H9 (cell line): ENCODE data around the gene ZNF672. TPM values are rescaled to one million over a fixed set of nuclear protein-coding genes. Genes with fewer than 3 reads are reported as not detected.

ENCODE experiments used
- DNase-seq: peaks from one replicate; pipeline ENCODE4 v3.0.0-alpha.2; 2017
- H2AFZ ChIP-seq: one replicate; pipeline ENCODE4 v1.6.1; 2013; ENCODE audit warnings: mild to moderate bottlenecking, low read length, control low read depth, moderate library complexity
- H2AK5ac ChIP-seq: 2 replicates; pipeline ENCODE4 v1.6.1; 2013; ENCODE audit warnings: low read length, control low read depth, mixed read lengths; ENCODE audit not compliant: insufficient read length
- H2BK120ac ChIP-seq: one replicate; pipeline ENCODE4 v1.6.1; 2013; ENCODE audit warnings: low read depth, mild to moderate bottlenecking, low read length, control low read depth, inconsistent platforms; ENCODE audit not compliant: poor library complexity, severe bottlenecking
- H2BK12ac ChIP-seq: 2 replicates; pipeline ENCODE4 v1.6.1; 2013; ENCODE audit warnings: low read length, control low read depth, mixed read lengths, low read depth; ENCODE audit not compliant: insufficient read length
- H2BK15ac ChIP-seq: 2 replicates; pipeline ENCODE4 v1.6.1; 2013; ENCODE audit warnings: low read depth, low read length, control low read depth
- H2BK20ac ChIP-seq: one replicate; pipeline ENCODE4 v1.6.1; 2013; ENCODE audit warnings: low read depth, mild to moderate bottlenecking, low read length, control low read depth, inconsistent platforms; ENCODE audit not compliant: poor library complexity, severe bottlenecking
- H2BK5ac ChIP-seq: 2 replicates; pipeline ENCODE4 v1.6.1; 2013; ENCODE audit warnings: low read length, control low read depth, mixed read lengths; ENCODE audit not compliant: insufficient read length
- H3K14ac ChIP-seq: 2 replicates; pipeline ENCODE4 v1.6.1; 2013; ENCODE audit warnings: low read length, control low read depth; ENCODE audit not compliant: insufficient read depth
- H3K18ac ChIP-seq: 2 replicates; pipeline ENCODE4 v1.6.1; 2013; ENCODE audit warnings: low read depth, mild to moderate bottlenecking, mixed read lengths, low read length, control low read depth; ENCODE audit not compliant: insufficient read length
- H3K23ac ChIP-seq: 2 replicates; pipeline ENCODE4 v1.6.1; 2013; ENCODE audit warnings: low read length, control low read depth, mixed read lengths, low read depth; ENCODE audit not compliant: insufficient read length
- H3K23me2 ChIP-seq: 2 replicates; pipeline ENCODE4 v1.6.1; 2013; ENCODE audit warnings: low read depth, mild to moderate bottlenecking, mixed read lengths, low read length, control low read depth; ENCODE audit not compliant: insufficient read length, poor library complexity, severe bottlenecking
- H3K27ac ChIP-seq: 2 replicates; pipeline ENCODE4 v1.5.1; 2013; ENCODE audit warnings: low read length, control low read depth, mixed read lengths, low read depth; ENCODE audit not compliant: insufficient read length
- H3K27me3 ChIP-seq: 2 replicates; pipeline ENCODE4 v1.6.1; 2013; ENCODE audit warnings: low read length, control low read depth, inconsistent platforms; ENCODE audit not compliant: insufficient read depth
- H3K4ac ChIP-seq: 2 replicates; pipeline ENCODE4 v1.6.1; 2013; ENCODE audit warnings: low read depth, mild to moderate bottlenecking, control low read depth, inconsistent platforms, low read length, moderate library complexity
- H3K4me1 ChIP-seq: 2 replicates; pipeline ENCODE4 v1.6.1; 2013; ENCODE audit warnings: low read length, control low read depth, inconsistent platforms; ENCODE audit not compliant: insufficient read depth
- H3K4me2 ChIP-seq: 2 replicates; pipeline ENCODE4 v1.6.1; 2013; ENCODE audit warnings: low read length, control low read depth, mixed read lengths; ENCODE audit not compliant: insufficient read length, insufficient read depth
- H3K56ac ChIP-seq: 2 replicates; pipeline ENCODE4 v1.6.1; 2013; ENCODE audit warnings: low read depth, mild to moderate bottlenecking, mixed read lengths, low read length, control low read depth; ENCODE audit not compliant: insufficient read length
- H3K79me1 ChIP-seq: 2 replicates; pipeline ENCODE4 v1.6.1; 2013; ENCODE audit warnings: low read depth, mild to moderate bottlenecking, moderate library complexity, low read length, control low read depth, inconsistent platforms; ENCODE audit not compliant: insufficient read depth, poor library complexity, severe bottlenecking
- H3K79me2 ChIP-seq: 2 replicates; pipeline ENCODE4 v1.6.1; 2013; ENCODE audit warnings: low read length, control low read depth, inconsistent platforms; ENCODE audit not compliant: insufficient read depth
- H3K9ac ChIP-seq: 2 replicates; pipeline ENCODE4 v1.6.1; 2013; ENCODE audit warnings: low read length, control low read depth, mixed read lengths; ENCODE audit not compliant: insufficient read length; ENCODE audit errors: extremely low read depth
- H3K9me3 ChIP-seq: one replicate; pipeline ENCODE4 v1.6.1; 2013; ENCODE audit warnings: low read depth, low read length, inconsistent platforms; ENCODE audit not compliant: control insufficient read depth
- H3T11ph ChIP-seq: one replicate; pipeline ENCODE4 v1.6.1; 2013; ENCODE audit warnings: mild to moderate bottlenecking, low read length, control low read depth, inconsistent platforms
- H4K20me1 ChIP-seq: one replicate; pipeline ENCODE4 v1.6.1; 2013; ENCODE audit not compliant: control insufficient read depth, insufficient read length, insufficient read depth
- H4K5ac ChIP-seq: 2 replicates; pipeline ENCODE4 v1.6.1; 2013; ENCODE audit warnings: low read depth, mild to moderate bottlenecking, mixed read lengths, low read length, control low read depth; ENCODE audit not compliant: insufficient read length
- H4K8ac ChIP-seq: replicated peaks from 2 replicates; pipeline ENCODE4 v1.6.1; 2013; ENCODE audit warnings: low read length, control low read depth, mixed read lengths, low read depth; ENCODE audit not compliant: insufficient read length
- H4K91ac ChIP-seq: 2 replicates; pipeline ENCODE4 v1.6.1; 2013; ENCODE audit warnings: low read depth, mild to moderate bottlenecking, moderate library complexity, mixed read lengths, low read length, control low read depth; ENCODE audit not compliant: insufficient read length
- H3K27ac Mint-ChIP-seq, 3 experiments: 2 replicates in 2 of 3; 3 replicates in 1 of 3; pipeline ENCODE4 v1.8.0; 2020 to 2021; ENCODE audit warnings: mixed read lengths in 3 of 3, mild to moderate bottlenecking in 1 of 3, moderate library complexity in 1 of 3
- H3K27me3 Mint-ChIP-seq: 2 replicates; pipeline ENCODE4 v1.8.0; 2021; ENCODE audit warnings: low read depth, mild to moderate bottlenecking, moderate library complexity, mixed read lengths
- H3K36me3 Mint-ChIP-seq, 3 experiments: 2 replicates in 2 of 3; 3 replicates in 1 of 3; pipeline ENCODE4 v1.8.0; 2020 to 2021; ENCODE audit warnings: low read depth in 3 of 3, mixed read lengths in 3 of 3; ENCODE audit not compliant: insufficient read depth in 1 of 3
- H3K4me1 Mint-ChIP-seq, 2 experiments: 2 replicates each; pipeline ENCODE4 v1.8.0; 2020; ENCODE audit warnings: mixed read lengths in 2 of 2
- H3K4me3 Mint-ChIP-seq, 2 experiments: 2 replicates in 1 of 2; 3 replicates in 1 of 2; pipeline ENCODE4 v1.8.0; 2020 to 2021; ENCODE audit warnings: mild to moderate bottlenecking in 2 of 2, mixed read lengths in 2 of 2, moderate library complexity in 1 of 2
- H3K9me3 Mint-ChIP-seq, 2 experiments: 2 replicates in 1 of 2; 3 replicates in 1 of 2; pipeline ENCODE4 v1.8.0; 2020; ENCODE audit warnings: mild to moderate bottlenecking in 2 of 2, mixed read lengths in 2 of 2, moderate library complexity in 1 of 2
- WGBS: extraction: QIAGEN DNeasy Blood & Tissue Kit; methylation state at CpG from one replicate; pipeline ENCODE4 v1.1.7; 2013; ENCODE audit warnings: missing lambda C conversion rate, low lambda C conversion rate, mixed read lengths; ENCODE audit not compliant: insufficient read length; ENCODE audit errors: extremely low coverage; 5-methylcytosine and 5-hydroxymethylcytosine counted together
- total RNA-seq: library from RNA; stranded (reverse); gene quantifications from 2 replicates; pipeline ENCODE4 v1.2.1, GENCODE V29; 2021
- TF ChIP-seq, protein P1 (sequence below): fragments of 200-600 bp; sonication (generic); conservative IDR thresholded peaks from 3 replicates; pipeline ENCODE4 v1.8.0; 2021; ENCODE audit warnings: antibody characterized with exemption, mild to moderate bottlenecking

The ZNF672 gene
- total RNA-seq, 1 experiment from 2014 or later = 29.4 TPM

DNA sequence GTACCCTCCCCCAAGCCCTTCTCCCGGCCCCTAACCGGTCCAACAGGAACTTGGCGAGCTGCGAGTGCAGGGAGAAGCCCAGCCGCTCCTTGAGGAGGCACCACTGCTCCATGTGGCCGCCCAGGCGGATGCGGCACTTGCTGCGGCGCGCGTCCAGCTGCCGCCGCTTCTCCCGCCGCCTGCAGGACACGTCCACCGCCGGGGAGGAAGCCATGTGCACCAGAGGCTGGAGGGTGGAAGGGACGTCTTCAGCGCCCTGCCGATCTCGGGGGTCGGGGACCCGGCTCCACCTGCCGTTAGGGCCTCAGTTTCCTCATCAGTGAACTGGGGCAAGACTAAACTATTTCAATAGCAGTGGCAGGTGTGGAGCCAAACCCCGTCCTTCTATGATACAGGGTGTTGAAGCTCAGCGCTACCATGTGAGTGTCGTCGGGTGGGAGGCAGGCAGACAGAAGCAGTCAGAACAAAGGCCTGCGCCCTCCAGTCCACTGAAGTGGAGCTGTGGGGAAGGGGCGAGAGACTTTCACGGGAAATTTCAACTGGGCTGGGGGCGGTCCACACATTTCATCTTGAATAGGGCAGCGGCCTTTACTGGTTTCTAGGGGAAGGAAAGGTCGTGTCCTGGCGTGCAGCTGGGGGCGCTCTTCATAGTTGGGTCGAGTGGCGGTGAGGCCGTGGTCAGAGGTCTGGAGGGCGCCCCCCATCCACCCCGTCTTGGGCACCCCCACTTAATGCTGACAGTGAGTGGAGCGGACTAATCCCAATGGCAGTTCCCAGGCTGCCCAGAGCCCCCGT, 20.3 kb downstream of the ZNF672 start:
- Mint-ChIP-seq H3K4me3 (peak overlapping the region; percentile 87 to 92), H3K36me3 (peaks cover 0 to 30% (median 26%) of the 10 kb centered on the region in 3 experiments; a peak in 5 of 7 replicates), H3K4me1 (peaks cover 17 to 20% of the 10 kb centered on the region in 2 experiments), H3K27me3 (peaks cover 32% of the 10 kb centered on the region), H3K27ac (peak overlapping the region; percentile 95 to 98 (median 98)), H3K9me3 (peaks cover 0 to 2% of the 10 kb centered on the region in 2 experiments; a peak in 2 of 5 replicates)
- no peak overlapping the region for H3K27ac ChIP-seq
- no peak overlapping the region for H4K5ac ChIP-seq
- H3K4ac ChIP-seq = no peak overlapping the region
- H4K8ac ChIP-seq = no peak overlapping the region
- no peak overlapping the region for H2BK120ac ChIP-seq
- H3K9ac ChIP-seq = peak overlapping the region; percentile 53
- H3K27me3 ChIP-seq = no peaks in the 10 kb centered on the region; the same call in 1 of the 2 replicates
- H3K18ac ChIP-seq = peak overlapping the region; percentile 61
- H3K4me2 ChIP-seq = peak overlapping the region; percentile 55
- H4K91ac ChIP-seq = no peak overlapping the region
- no peak overlapping the region for H2AFZ ChIP-seq
- H2BK12ac ChIP-seq = no peak overlapping the region
- H2BK15ac ChIP-seq = no peak overlapping the region
- H3K9me3 ChIP-seq = no peaks in the 10 kb centered on the region
- H3K56ac ChIP-seq = no peak overlapping the region
- DNase-seq = peak; percentile 81
- H2AK5ac ChIP-seq = no peak overlapping the region
- WGBS = no CpG with 5 or more reads among the region's 45 CpGs
- H2BK20ac ChIP-seq = no peak overlapping the region
- TF ChIP-seq, protein P1, sequence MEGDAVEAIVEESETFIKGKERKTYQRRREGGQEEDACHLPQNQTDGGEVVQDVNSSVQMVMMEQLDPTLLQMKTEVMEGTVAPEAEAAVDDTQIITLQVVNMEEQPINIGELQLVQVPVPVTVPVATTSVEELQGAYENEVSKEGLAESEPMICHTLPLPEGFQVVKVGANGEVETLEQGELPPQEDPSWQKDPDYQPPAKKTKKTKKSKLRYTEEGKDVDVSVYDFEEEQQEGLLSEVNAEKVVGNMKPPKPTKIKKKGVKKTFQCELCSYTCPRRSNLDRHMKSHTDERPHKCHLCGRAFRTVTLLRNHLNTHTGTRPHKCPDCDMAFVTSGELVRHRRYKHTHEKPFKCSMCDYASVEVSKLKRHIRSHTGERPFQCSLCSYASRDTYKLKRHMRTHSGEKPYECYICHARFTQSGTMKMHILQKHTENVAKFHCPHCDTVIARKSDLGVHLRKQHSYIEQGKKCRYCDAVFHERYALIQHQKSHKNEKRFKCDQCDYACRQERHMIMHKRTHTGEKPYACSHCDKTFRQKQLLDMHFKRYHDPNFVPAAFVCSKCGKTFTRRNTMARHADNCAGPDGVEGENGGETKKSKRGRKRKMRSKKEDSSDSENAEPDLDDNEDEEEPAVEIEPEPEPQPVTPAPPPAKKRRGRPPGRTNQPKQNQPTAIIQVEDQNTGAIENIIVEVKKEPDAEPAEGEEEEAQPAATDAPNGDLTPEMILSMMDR = peak; percentile 63
- H3K23me2 ChIP-seq = peaks cover 22% of the 10 kb centered on the region
- H3K79me1 ChIP-seq = no peaks in the 10 kb centered on the region
- H3T11ph ChIP-seq = no peak overlapping the region
- no peaks in the 10 kb centered on the region for H3K79me2 ChIP-seq
- H3K14ac ChIP-seq = peak overlapping the region; percentile 13
- H4K20me1 ChIP-seq = no peaks in the 10 kb centered on the region
- no peak overlapping the region for H2BK5ac ChIP-seq
- no peak overlapping the region for H3K23ac ChIP-seq
- H3K4me1 ChIP-seq = no peaks in the 10 kb centered on the region
